ENCODE data around the gene PYY.
A peak's percentile ranks its signal among the peaks of the same experiment; 100 is the strongest.

Gene PYY

GRCh38 chr17:43914451-43914850 lies 39.3 kb downstream of the PYY start:
- no peak for DNase-seq (ENCODE audit: low spot score)

- no peak for DNase-seq (ENCODE audit: low spot score)
Measured at GRCh38 chr17:43913584-43913983, 40.2 kb downstream of the PYY start.

GRCh38 chr17:43912635-43913304 lies 41.0 kb downstream of the PYY start:
- DNase-seq (ENCODE audit: low spot score) = no peak

GRCh38 chr17:43911904-43912303 lies 41.8 kb downstream of the PYY start:
- DNase-seq (ENCODE audit: low spot score) = no peak

- DNase-seq (ENCODE audit: low spot score) = no peak
Measured at GRCh38 chr17:43909537-43910231, 44.1 kb downstream of the PYY start.

GRCh38 chr17:43907998-43908721 lies 45.6 kb downstream of the PYY start:
- peak; percentile 69 for DNase-seq (ENCODE audit: low spot score)

- peak; percentile 57 for DNase-seq (ENCODE audit: low spot score)
Measured at GRCh38 chr17:43907425-43907981, 46.2 kb downstream of the PYY start, which contains the start of gene MPP2. Gene MPP2 (minus strand): TSS chr17:43907536. CDS start chr17:43904460, 3,076 bp downstream.

GRCh38 chr17:43906951-43907424 lies 46.8 kb downstream of the PYY start:
- DNase-seq (ENCODE audit: low spot score) = no peak

GRCh38 chr17:43905985-43906852 lies 47.5 kb downstream of the PYY start:
- no peak for DNase-seq (ENCODE audit: low spot score)

- DNase-seq (ENCODE audit: low spot score) = no peak
Measured at GRCh38 chr17:43905400-43905984, 48.2 kb downstream of the PYY start.
